DMS53 treated with DMSO at 0.1 percent for 48 hours (cell line): ENCODE measurements around the gene CCDC78.

Source experiments
- DNase-seq: peaks from one replicate; lab custom pipeline; 2025; ENCODE audit not compliant: unreplicated experiment; lab: John Stamatoyannopoulos, UW

The CCDC78 gene

GRCh38 chr16:679814-680624 lies 46.2 kb downstream of the CCDC78 start, which contains the start of gene STUB1:
Gene STUB1 (plus strand): TSS chr16:680410. CDS start chr16:680526, 116 bp downstream.
- peak; percentile 74 for DNase-seq

- DNase-seq = peak; percentile 59
Measured at GRCh38 chr16:678858-679813, 47.1 kb downstream of the CCDC78 start.

- no peak for DNase-seq
Measured at GRCh38 chr16:678209-678857, 47.9 kb downstream of the CCDC78 start.

- DNase-seq = no peak
Measured at GRCh38 chr16:677316-678190, 48.7 kb downstream of the CCDC78 start.

GRCh38 chr16:676913-677312 lies 49.3 kb downstream of the CCDC78 start:
- peak; percentile 46 for DNase-seq

GRCh38 chr16:676565-676902 lies 49.7 kb downstream of the CCDC78 start:
- DNase-seq = no peak

GRCh38 chr16:675884-676564 lies 50.2 kb downstream of the CCDC78 start:
- DNase-seq = no peak

GRCh38 chr16:674968-675883 lies 51.0 kb downstream of the CCDC78 start, which contains the start of gene RHBDL1:
Gene RHBDL1 (plus strand): TSS chr16:675671. CDS start chr16:675791, 120 bp downstream.
- DNase-seq = no peak

GRCh38 chr16:674214-674881 lies 51.9 kb downstream of the CCDC78 start:
- no peak for DNase-seq

GRCh38 chr16:673399-673991 lies 52.7 kb downstream of the CCDC78 start:
- DNase-seq = no peak

GRCh38 chr16:672851-673250 lies 53.4 kb downstream of the CCDC78 start:
- DNase-seq = no peak
